SJCRH30 (cell line): ENCODE data around the gene TBR1. TPM values are rescaled to one million over a fixed set of nuclear protein-coding genes. Genes with fewer than 3 reads are reported as not detected.

Experiments
- DNase-seq, 2 experiments: peaks; one replicate each; pipeline ENCODE4 v3.0.0-alpha.2; 2015 to 2020
- H3K27ac ChIP-seq: fragments of 250-450 bp; sonication (Bioruptor Pico); 2 replicates; pipeline ENCODE4 v1.5.1; 2020; ENCODE audit warnings: mild to moderate bottlenecking, moderate library complexity
- H3K27me3 ChIP-seq: fragments of 250-450 bp; sonication (Bioruptor Pico); 2 replicates; pipeline ENCODE4 v1.5.1; 2020; ENCODE audit warnings: mild to moderate bottlenecking, moderate library complexity
- H3K36me3 ChIP-seq: fragments of 250-450 bp; sonication (Bioruptor Pico); 2 replicates; pipeline ENCODE4 v1.5.1; 2020; ENCODE audit warnings: mild to moderate bottlenecking, moderate library complexity
- H3K4me1 ChIP-seq: fragments of 250-450 bp; sonication (Bioruptor Pico); 2 replicates; pipeline ENCODE4 v1.5.1; 2020; ENCODE audit warnings: mild to moderate bottlenecking, moderate library complexity
- H3K4me3 ChIP-seq: fragments of 250-450 bp; sonication (Bioruptor Pico); 2 replicates; pipeline ENCODE4 v1.5.1; 2020; ENCODE audit warnings: mild to moderate bottlenecking, moderate library complexity
- H3K9me3 ChIP-seq: fragments of 250-450 bp; sonication (Bioruptor Pico); replicated peaks from 2 replicates; pipeline ENCODE4 v1.5.1; 2020; ENCODE audit warnings: mild to moderate bottlenecking, moderate library complexity
- total RNA-seq: library from RNA; depleted of rRNA; stranded (reverse); fragments of >200 nt; shearing (Covaris generic); gene quantifications from 2 replicates; pipeline ENCODE4 v1.2.3, GENCODE V29; 2014; rRNA removed

The TBR1 gene
- total RNA-seq, 1 experiment from 2014 or later, result 0.20 TPM

- no peaks in the 10 kb centered on the region for H3K36me3 ChIP-seq
- no peaks in the 10 kb centered on the region for H3K9me3 ChIP-seq
- no peaks in the 10 kb centered on the region for H3K4me1 ChIP-seq
- no peak overlapping the region for H3K27ac ChIP-seq
- H3K4me3 ChIP-seq, result no peak overlapping the region
- no peak for DNase-seq
- H3K27me3 ChIP-seq, result no peaks in the 10 kb centered on the region
These were observed 18.0 kb downstream of the TBR1 start for GRCh38 chr2:161434118-161434517.

GRCh38 chr2:161436411-161436810 is 20.3 kb downstream of the TBR1 start:
- H3K27ac ChIP-seq, result no peak overlapping the region
- DNase-seq, result no peak

GRCh38 chr2:161438598-161438997 is 22.5 kb downstream of the TBR1 start:
- no peaks in the 10 kb centered on the region for H3K4me1 ChIP-seq
- H3K9me3 ChIP-seq, result no peaks in the 10 kb centered on the region
- H3K4me3 ChIP-seq, result no peak overlapping the region

More at GRCh38 chr2:161436411-161436810, 20.3 kb downstream of the TBR1 start:
- Histone ChIP-seq H3K36me3 (no peaks in the 10 kb centered on the region), H3K27me3 (no peaks in the 10 kb centered on the region), H3K4me1 (no peaks in the 10 kb centered on the region), H3K9me3 (no peaks in the 10 kb centered on the region), H3K4me3 (no peak overlapping the region)

GRCh38 chr2:161445097-161445496 is 29.0 kb downstream of the TBR1 start:
- Histone ChIP-seq H3K4me1 (no peaks in the 10 kb centered on the region), H3K36me3 (no peaks in the 10 kb centered on the region), H3K4me3 (no peak overlapping the region), H3K27ac (no peak overlapping the region), H3K27me3 (no peaks in the 10 kb centered on the region), H3K9me3 (no peaks in the 10 kb centered on the region)
- DNase-seq, result no peak

More at GRCh38 chr2:161438598-161438997, 22.5 kb downstream of the TBR1 start:
- no peaks in the 10 kb centered on the region for H3K27me3 ChIP-seq
- no peaks in the 10 kb centered on the region for H3K36me3 ChIP-seq
- no peak overlapping the region for H3K27ac ChIP-seq
- DNase-seq, result no peak

GRCh38 chr2:161448431-161448830 is 32.3 kb downstream of the TBR1 start:
- no peak overlapping the region for H3K4me3 ChIP-seq
- no peaks in the 10 kb centered on the region for H3K36me3 ChIP-seq
- H3K4me1 ChIP-seq, result no peaks in the 10 kb centered on the region
- H3K9me3 ChIP-seq, result no peaks in the 10 kb centered on the region
- H3K27me3 ChIP-seq, result no peaks in the 10 kb centered on the region
- no peak overlapping the region for H3K27ac ChIP-seq
- DNase-seq, result no peak

GRCh38 chr2:161471631-161472030 is 55.5 kb downstream of the TBR1 start:
- Histone ChIP-seq H3K4me1 (no peaks in the 10 kb centered on the region), H3K27me3 (no peaks in the 10 kb centered on the region), H3K4me3 (no peak overlapping the region), H3K36me3 (no peaks in the 10 kb centered on the region), H3K27ac (no peak overlapping the region), H3K9me3 (no peaks in the 10 kb centered on the region)
- DNase-seq, result no peak

- DNase-seq, result no peak
- no peaks in the 10 kb centered on the region for H3K9me3 ChIP-seq
- no peak overlapping the region for H3K27ac ChIP-seq
- no peaks in the 10 kb centered on the region for H3K4me1 ChIP-seq
- no peaks in the 10 kb centered on the region for H3K27me3 ChIP-seq
- H3K4me3 ChIP-seq, result no peak overlapping the region
- H3K36me3 ChIP-seq, result no peaks in the 10 kb centered on the region
These were observed 58.8 kb downstream of the TBR1 start for GRCh38 chr2:161474920-161475319.

Other genes starting within 250 kb of the TBR1 start
- 99.9 and 105 TPM in 2 replicates for gene PSMD14, start 107.9 kb upstream of the TBR1 start, total RNA-seq
- gene SLC4A10, start 208.1 kb downstream of the TBR1 start, total RNA-seq, result 0.05 and 0.14 TPM in 2 replicates